ENCODE data around the gene HMGN1.

Gene HMGN1

GRCh38 chr21:39316729-39317128, 32.2 kb downstream of the HMGN1 start:
- no peak overlapping the region for H3K4me3 ChIP-seq (ENCODE audit: control insufficient read depth in 1 of 7, extremely low read depth in 1 of 7, insufficient read depth in 4 of 7, low read depth in 2 of 7, low read length in 6 of 7)
- H3K27me3 ChIP-seq (replicated peaks in 2 of 5; ENCODE audit: control insufficient read depth in 4 of 5, insufficient read depth in 5 of 5, low read length in 4 of 5) = no peaks in the 10 kb centered on the region
- no peaks in the 10 kb centered on the region for H3K36me3 ChIP-seq (ENCODE audit: control insufficient read depth in 4 of 4, insufficient read depth in 4 of 4, low read length in 3 of 4)
- no peak for DNase-seq
- ChIA-PET CTCF (interaction anchor here (1.2 kb wide), 1 partner anchor 16 kb away, joined by 3 read pairs; no protein-coding TSS in a partner anchor), POLR2A (no interaction called here)
- H3K27ac ChIP-seq (ENCODE audit: insufficient read depth in 1 of 2, low read depth in 1 of 2, low read length in 2 of 2, poor library complexity in 1 of 2, severe bottlenecking in 2 of 2) = no peak overlapping the region
- peaks cover 5 to 17% (median 12%) of the 10 kb centered on the region in 4 experiments for H3K4me1 ChIP-seq (ENCODE audit: control extremely low read depth in 1 of 4, control insufficient read depth in 4 of 4, insufficient read depth in 4 of 4, low read length in 3 of 4)
- no peaks in the 10 kb centered on the region for H3K9me3 ChIP-seq (ENCODE audit: control extremely low read depth in 1 of 5, control insufficient read depth in 4 of 5, insufficient read depth in 2 of 5, low read depth in 1 of 5, low read length in 4 of 5)
- WGBS (ENCODE audit: insufficient coverage) = 97% methylated on average over 5 of the region's 6 CpGs

GRCh38 chr21:39315603-39316445, 33.1 kb downstream of the HMGN1 start:
- H3K36me3 ChIP-seq (ENCODE audit: control insufficient read depth in 4 of 4, insufficient read depth in 4 of 4, low read length in 3 of 4) = peaks cover 0 to 6% (median 3%) of the 10 kb centered on the region in 4 experiments
- 54% methylated on average over 6 of the region's 9 CpGs for WGBS (ENCODE audit: insufficient coverage)
- H3K9me3 ChIP-seq (ENCODE audit: control extremely low read depth in 1 of 5, control insufficient read depth in 4 of 5, insufficient read depth in 2 of 5, low read depth in 1 of 5, low read length in 4 of 5) = no peaks in the 10 kb centered on the region
- POLR2A ChIA-PET = no interaction called here
- peaks cover 6 to 18% (median 15%) of the 10 kb centered on the region in 4 experiments for H3K4me1 ChIP-seq (ENCODE audit: control extremely low read depth in 1 of 4, control insufficient read depth in 4 of 4, insufficient read depth in 4 of 4, low read length in 3 of 4)
- no peaks in the 10 kb centered on the region for H3K27me3 ChIP-seq (replicated peaks in 2 of 5; ENCODE audit: control insufficient read depth in 4 of 5, insufficient read depth in 5 of 5, low read length in 4 of 5)
- peak in 2 of 3 donors; percentile 37 to 48 for DNase-seq
- no peak overlapping the region for H3K4me3 ChIP-seq (ENCODE audit: control insufficient read depth in 1 of 7, extremely low read depth in 1 of 7, insufficient read depth in 4 of 7, low read depth in 2 of 7, low read length in 6 of 7)
- H3K27ac ChIP-seq (ENCODE audit: insufficient read depth in 1 of 2, low read depth in 1 of 2, low read length in 2 of 2, poor library complexity in 1 of 2, severe bottlenecking in 2 of 2) = no peak overlapping the region
- CTCF ChIA-PET = interaction anchor here (2.0 to 3.1 kb wide), 3 partner anchors 30 to 48 kb away, joined by 6 to 12 read pairs (median 6); partner anchors contain the start of gene HMGN1

- peak overlapping the region; percentile 64 to 94 (median 84) for H3K4me3 ChIP-seq (ENCODE audit: control insufficient read depth in 1 of 7, extremely low read depth in 1 of 7, insufficient read depth in 4 of 7, low read depth in 2 of 7, low read length in 6 of 7)
- peaks cover 7 to 18% (median 15%) of the 10 kb centered on the region in 4 experiments for H3K4me1 ChIP-seq (ENCODE audit: control extremely low read depth in 1 of 4, control insufficient read depth in 4 of 4, insufficient read depth in 4 of 4, low read length in 3 of 4)
- no peaks in the 10 kb centered on the region for H3K27me3 ChIP-seq (replicated peaks in 2 of 5; ENCODE audit: control insufficient read depth in 4 of 5, insufficient read depth in 5 of 5, low read length in 4 of 5)
- H3K27ac ChIP-seq (ENCODE audit: insufficient read depth in 1 of 2, low read depth in 1 of 2, low read length in 2 of 2, poor library complexity in 1 of 2, severe bottlenecking in 2 of 2) = peak overlapping the region; percentile 66 to 87
- 1% methylated on average over 38 of the region's 43 CpGs for WGBS (ENCODE audit: insufficient coverage)
- ChIA-PET CTCF (interaction anchor here (0.7 to 3.1 kb wide), 6 partner anchors 31 to 77 kb away, joined by 3 to 12 read pairs (median 6); partner anchors contain the start of gene HMGN1), POLR2A (interaction anchor here (0.6 to 1.8 kb wide), 5 partner anchors 16 to 127 kb away, joined by 3 to 13 read pairs (median 3); partner anchors contain the start of gene HMGN1)
- no peaks in the 10 kb centered on the region for H3K9me3 ChIP-seq (ENCODE audit: control extremely low read depth in 1 of 5, control insufficient read depth in 4 of 5, insufficient read depth in 2 of 5, low read depth in 1 of 5, low read length in 4 of 5)
- DNase-seq = peak; percentile 5 to 83 (median 79)
- H3K36me3 ChIP-seq (ENCODE audit: control insufficient read depth in 4 of 4, insufficient read depth in 4 of 4, low read length in 3 of 4) = peaks cover 0 to 14% (median 10%) of the 10 kb centered on the region in 4 experiments
Observed at GRCh38 chr21:39314143-39315027, 34.5 kb downstream of the HMGN1 start.

- H3K27me3 ChIP-seq (replicated peaks in 2 of 5; ENCODE audit: control insufficient read depth in 4 of 5, insufficient read depth in 5 of 5, low read length in 4 of 5) = no peaks in the 10 kb centered on the region
- POLR2A ChIA-PET = interaction anchor here (0.8 to 1.8 kb wide), 5 partner anchors 16 to 130 kb away, joined by 3 to 13 read pairs (median 3); partner anchors contain the start of genes HMGN1 and PSMG1
- peaks cover 7 to 18% (median 15%) of the 10 kb centered on the region in 4 experiments for H3K4me1 ChIP-seq (ENCODE audit: control extremely low read depth in 1 of 4, control insufficient read depth in 4 of 4, insufficient read depth in 4 of 4, low read length in 3 of 4)
- H3K36me3 ChIP-seq (ENCODE audit: control insufficient read depth in 4 of 4, insufficient read depth in 4 of 4, low read length in 3 of 4) = peaks cover 0 to 20% (median 15%) of the 10 kb centered on the region in 4 experiments
- peak within 1 kb of the TSS; percentile 64 to 94 (median 84) for H3K4me3 ChIP-seq (ENCODE audit: control insufficient read depth in 1 of 7, extremely low read depth in 1 of 7, insufficient read depth in 4 of 7, low read depth in 2 of 7, low read length in 6 of 7)
- 0% methylated on average over 72 of the region's 78 CpGs for WGBS (ENCODE audit: insufficient coverage)
- CTCF ChIA-PET = interaction anchor here (1.1 to 3.1 kb wide), 6 partner anchors 32 to 131 kb away, joined by 3 to 12 read pairs (median 6); partner anchors contain the start of gene HMGN1
- H3K9me3 ChIP-seq (ENCODE audit: control extremely low read depth in 1 of 5, control insufficient read depth in 4 of 5, insufficient read depth in 2 of 5, low read depth in 1 of 5, low read length in 4 of 5) = no peaks in the 10 kb centered on the region
- peak within 1 kb of the TSS; percentile 66 to 87 for H3K27ac ChIP-seq (ENCODE audit: insufficient read depth in 1 of 2, low read depth in 1 of 2, low read length in 2 of 2, poor library complexity in 1 of 2, severe bottlenecking in 2 of 2)
- peak; percentile 91 to 96 (median 93) for DNase-seq
Observed at GRCh38 chr21:39313571-39314142, 35.2 kb downstream of the HMGN1 start, which contains the start of gene BRWD1. TSS of gene BRWD1 (minus strand) at chr21:39313632. CDS start at chr21:39313491, 141 bp downstream.

- peaks cover under 1 to 22% (median 16%) of the 10 kb centered on the region in 4 experiments for H3K36me3 ChIP-seq (ENCODE audit: control insufficient read depth in 4 of 4, insufficient read depth in 4 of 4, low read length in 3 of 4)
- H3K4me1 ChIP-seq (ENCODE audit: control extremely low read depth in 1 of 4, control insufficient read depth in 4 of 4, insufficient read depth in 4 of 4, low read length in 3 of 4) = peaks cover 7 to 18% (median 15%) of the 10 kb centered on the region in 4 experiments
Observed at GRCh38 chr21:39313042-39313570, 35.8 kb downstream of the HMGN1 start.

More at GRCh38 chr21:39313042-39313570, 35.8 kb downstream of the HMGN1 start:
- Histone ChIP-seq H3K27ac (ENCODE audit: insufficient read depth in 1 of 2, low read depth in 1 of 2, low read length in 2 of 2, poor library complexity in 1 of 2, severe bottlenecking in 2 of 2) (peak overlapping the region; percentile 66 to 87), H3K27me3 (replicated peaks in 2 of 5; ENCODE audit: control insufficient read depth in 4 of 5, insufficient read depth in 5 of 5, low read length in 4 of 5) (no peaks in the 10 kb centered on the region), H3K9me3 (ENCODE audit: control extremely low read depth in 1 of 5, control insufficient read depth in 4 of 5, insufficient read depth in 2 of 5, low read depth in 1 of 5, low read length in 4 of 5) (no peaks in the 10 kb centered on the region), H3K4me3 (ENCODE audit: control insufficient read depth in 1 of 7, extremely low read depth in 1 of 7, insufficient read depth in 4 of 7, low read depth in 2 of 7, low read length in 6 of 7) (peak overlapping the region; percentile 64 to 94 (median 84))
- ChIA-PET POLR2A (interaction anchor here (0.5 to 1.8 kb wide), 6 partner anchors 17 to 867 kb away, joined by 3 to 13 read pairs (median 3); partner anchors contain the start of genes HMGN1 and PSMG1), CTCF (interaction anchor here (1.1 to 3.1 kb wide), 5 partner anchors 35 to 131 kb away, joined by 3 to 12 read pairs (median 6); partner anchors contain the start of gene HMGN1)
- 0% methylated on average over 58 of the region's 71 CpGs for WGBS (ENCODE audit: insufficient coverage)
- peak in 2 of 3 donors; percentile 11 to 27 for DNase-seq

Data from common myeloid progenitor, CD34-positive (primary cell).